Measurements from ENCODE around the gene PRR3. TPM values are rescaled to one million over a fixed set of nuclear protein-coding genes. Genes with fewer than 3 reads are reported as not detected.

The PRR3 gene
- total and polyA plus RNA-seq, 2 of the 13 experiments (the other 11 are each of a cell fraction or from before 2014, with no cell fraction given): 14.6 to 21.2 TPM

DNA sequence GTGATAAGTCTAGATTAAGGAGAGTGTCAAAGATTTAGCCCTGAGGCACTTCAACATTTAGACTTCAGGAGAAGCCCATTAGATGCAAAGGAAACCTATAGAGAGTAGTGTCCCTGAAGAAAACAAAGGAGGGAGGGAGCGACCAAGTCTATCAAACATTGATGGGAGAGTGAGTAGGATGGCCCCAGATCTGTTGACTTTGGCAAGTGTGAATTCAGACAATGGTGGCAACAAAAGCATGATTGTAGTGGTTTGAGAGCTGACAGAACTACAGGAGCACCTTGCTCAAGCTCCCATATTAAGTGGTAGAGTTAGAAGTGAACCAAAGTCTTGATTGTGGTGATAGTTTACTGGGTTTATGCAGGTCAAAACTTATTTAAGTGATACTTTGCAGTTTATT is 13.2 kb downstream of the PRR3 start:
- intact Hi-C loops (cut with micrococcal nuclease; ENCODE audit: unreplicated experiment) (loop anchor here (1.0 kb wide), 2 partner anchors 13 to 103 kb away; partner anchors contain the start of genes DHX16 and PRR3), in situ Hi-C loops (cut with HindIII; ENCODE audit: extremely low pct_ligation_motif_present, low pct_unique_long_range_greater_than_20kb) (no loop called here)
- BruUV-seq (replicated peaks): no TSS peak
- Histone ChIP-seq H3K4me3 (replicated peaks in 1 of 3; ENCODE audit: insufficient read depth in 1 of 3, low read depth in 2 of 3, low read length in 3 of 3) (peak overlapping the region; percentile 67 to 88 (median 70)), H3K4me2 (ENCODE audit: low read depth, low read length) (peak overlapping the region; percentile 99), H3K27me3 (ENCODE audit: control insufficient read depth in 1 of 2, insufficient read depth in 2 of 2, low read length in 2 of 2) (no peaks in the 10 kb centered on the region; a peak in 1 of 5 replicates), H3K79me2 (ENCODE audit: insufficient read depth, low read length) (peaks cover 40% of the 10 kb centered on the region), H2AFZ (ENCODE audit: low read length) (no peak overlapping the region), H3K9ac (ENCODE audit: insufficient read depth, low read depth, low read length) (peak overlapping the region; percentile 88), H3K36me3 (replicated peaks in 1 of 2; ENCODE audit: control insufficient read depth in 1 of 2, insufficient read depth in 2 of 2, low read length in 2 of 2) (no peaks in the 10 kb centered on the region; a peak in 1 of 5 replicates), H3K27ac (ENCODE audit: extremely low read length, insufficient read depth, low read length) (no peak overlapping the region), H3K4me1 (ENCODE audit: insufficient read depth, low read length) (peaks cover 58% of the 10 kb centered on the region), H4K20me1 (ENCODE audit: insufficient read depth, low read length) (peaks cover 23% of the 10 kb centered on the region), H3K9me3 (ENCODE audit: low read length) (no peaks in the 10 kb centered on the region)
- ChIA-PET POLR2A (interaction anchor here (1.2 to 2.6 kb wide), 13 partner anchors 10 to 338 kb away, joined by 3 to 74 read pairs (median 5); partner anchors contain the start of genes GNL1, GTF2H4, MRPS18B and PPP1R10), CTCF (ENCODE audit: low intra/inter-chr PET ratio, low total read pairs) (no interaction called here)
- peak; percentile 40 for ATAC-seq
- peak; percentile 72 for DNase-seq (ENCODE audit: low spot score)
- no peak for FAIRE-seq
- 25% methylated on average over 1 of the region's 1 CpG for WGBS (ENCODE audit: low lambda C conversion rate)
- TF ChIP-seq ZC3H13 (CRISPR knock-in tag; IDR thresholded peaks at IDR 0.05) (no peak), ARNT (IDR thresholded peaks at IDR 0.05) (no peak), ZNF296 (CRISPR knock-in tag; conservative IDR thresholded peaks at IDR 0.05) (no peak), SALL1 (CRISPR knock-in tag; IDR thresholded peaks at IDR 0.05) (no peak), GABPB1 (CRISPR knock-in tag; IDR thresholded peaks at IDR 0.05) (no peak), GATAD2A (CRISPR knock-in tag; IDR thresholded peaks at IDR 0.05) (no peak), EEA1 (CRISPR knock-in tag; IDR thresholded peaks at IDR 0.05; ENCODE audit: borderline replicate concordance) (no peak), GPN1 (CRISPR knock-in tag; IDR thresholded peaks at IDR 0.05; ENCODE audit: borderline replicate concordance) (no peak), POLR2AphosphoS2 (IDR thresholded peaks at IDR 0.05; ENCODE audit: low read depth, low read length) (no peak), ZNF841 (CRISPR knock-in tag; IDR thresholded peaks at IDR 0.05; ENCODE audit: borderline replicate concordance) (no peak), ZSCAN25 (CRISPR knock-in tag; IDR thresholded peaks at IDR 0.05) (no peak), REPIN1 (CRISPR knock-in tag; IDR thresholded peaks at IDR 0.05; ENCODE audit: borderline replicate concordance, low read depth) (no peak), LCORL (IDR thresholded peaks at IDR 0.05) (no peak), LCORL (CRISPR knock-in tag; IDR thresholded peaks at IDR 0.05) (no peak), CHD4 (IDR thresholded peaks at IDR 0.05; ENCODE audit: borderline replicate concordance, low read length) (no peak), ZBTB20 (CRISPR knock-in tag; IDR thresholded peaks at IDR 0.05; ENCODE audit: borderline replicate concordance, low read depth) (no peak), ZNF605 (CRISPR knock-in tag; IDR thresholded peaks at IDR 0.05) (no peak)
- TF ChIP-seq, protein P1, sequence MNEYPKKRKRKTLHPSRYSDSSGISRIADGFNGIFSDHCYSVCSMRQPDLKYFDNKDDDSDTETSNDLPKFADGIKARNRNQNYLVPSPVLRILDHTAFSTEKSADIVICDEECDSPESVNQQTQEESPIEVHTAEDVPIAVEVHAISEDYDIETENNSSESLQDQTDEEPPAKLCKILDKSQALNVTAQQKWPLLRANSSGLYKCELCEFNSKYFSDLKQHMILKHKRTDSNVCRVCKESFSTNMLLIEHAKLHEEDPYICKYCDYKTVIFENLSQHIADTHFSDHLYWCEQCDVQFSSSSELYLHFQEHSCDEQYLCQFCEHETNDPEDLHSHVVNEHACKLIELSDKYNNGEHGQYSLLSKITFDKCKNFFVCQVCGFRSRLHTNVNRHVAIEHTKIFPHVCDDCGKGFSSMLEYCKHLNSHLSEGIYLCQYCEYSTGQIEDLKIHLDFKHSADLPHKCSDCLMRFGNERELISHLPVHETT (CRISPR knock-in tag; conservative IDR thresholded peaks at IDR 0.05): no peak
- TF ChIP-seq, protein P2, sequence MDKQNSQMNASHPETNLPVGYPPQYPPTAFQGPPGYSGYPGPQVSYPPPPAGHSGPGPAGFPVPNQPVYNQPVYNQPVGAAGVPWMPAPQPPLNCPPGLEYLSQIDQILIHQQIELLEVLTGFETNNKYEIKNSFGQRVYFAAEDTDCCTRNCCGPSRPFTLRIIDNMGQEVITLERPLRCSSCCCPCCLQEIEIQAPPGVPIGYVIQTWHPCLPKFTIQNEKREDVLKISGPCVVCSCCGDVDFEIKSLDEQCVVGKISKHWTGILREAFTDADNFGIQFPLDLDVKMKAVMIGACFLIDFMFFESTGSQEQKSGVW (CRISPR knock-in tag; IDR thresholded peaks at IDR 0.05; ENCODE audit: borderline replicate concordance): 0 out of 2 replicates have a peak, but pooled peaks have one; percentile 8
